ENCODE measurements around the gene GARNL3.

The GARNL3 gene

DNA sequence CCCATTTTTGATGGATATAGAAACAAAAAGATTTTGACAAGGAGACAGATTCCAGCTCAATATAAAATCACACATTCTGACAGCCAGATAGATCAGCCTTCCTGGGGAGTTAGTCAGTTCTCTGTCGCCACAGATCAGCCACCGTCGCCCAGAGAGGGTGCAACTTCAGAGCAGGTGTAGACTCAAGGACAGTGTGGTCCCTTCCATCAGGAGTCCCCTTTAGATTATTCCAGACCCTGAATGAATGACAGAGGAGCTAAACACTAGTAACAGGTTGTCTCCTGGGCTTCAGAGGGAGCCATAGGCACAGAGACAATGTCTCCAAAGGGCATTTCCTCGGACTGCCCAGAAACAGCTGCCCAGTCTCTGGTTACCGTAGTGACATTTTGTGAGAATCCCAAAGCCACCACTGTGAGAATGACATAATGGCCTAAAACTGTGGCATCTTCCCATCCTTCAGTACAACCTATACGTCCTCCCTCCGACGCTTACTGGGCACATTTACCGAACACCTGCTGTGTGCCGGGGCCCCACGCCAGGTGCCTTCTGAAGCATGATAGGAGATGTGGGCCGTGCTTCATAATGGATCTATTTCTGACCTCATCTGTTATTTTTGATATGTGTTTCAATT lies 85.0 kb downstream of the GARNL3 start:
- TF ChIP-seq TAF1 (IDR thresholded peaks at IDR 0.05; ENCODE audit: borderline replicate concordance, insufficient read depth, low read length) (no peak), SIN3A (IDR thresholded peaks at IDR 0.05; ENCODE audit: borderline replicate concordance, insufficient read depth, low read length) (no peak), POLR2AphosphoS5 (IDR thresholded peaks at IDR 0.05; ENCODE audit: low read depth, low read length) (no peak), FOXP2 (optimal IDR thresholded peaks at IDR 0.05; ENCODE audit: borderline replicate concordance, extremely low read depth, extremely low read length, insufficient read depth) (no peak)
- TF ChIP-seq, protein P1, sequence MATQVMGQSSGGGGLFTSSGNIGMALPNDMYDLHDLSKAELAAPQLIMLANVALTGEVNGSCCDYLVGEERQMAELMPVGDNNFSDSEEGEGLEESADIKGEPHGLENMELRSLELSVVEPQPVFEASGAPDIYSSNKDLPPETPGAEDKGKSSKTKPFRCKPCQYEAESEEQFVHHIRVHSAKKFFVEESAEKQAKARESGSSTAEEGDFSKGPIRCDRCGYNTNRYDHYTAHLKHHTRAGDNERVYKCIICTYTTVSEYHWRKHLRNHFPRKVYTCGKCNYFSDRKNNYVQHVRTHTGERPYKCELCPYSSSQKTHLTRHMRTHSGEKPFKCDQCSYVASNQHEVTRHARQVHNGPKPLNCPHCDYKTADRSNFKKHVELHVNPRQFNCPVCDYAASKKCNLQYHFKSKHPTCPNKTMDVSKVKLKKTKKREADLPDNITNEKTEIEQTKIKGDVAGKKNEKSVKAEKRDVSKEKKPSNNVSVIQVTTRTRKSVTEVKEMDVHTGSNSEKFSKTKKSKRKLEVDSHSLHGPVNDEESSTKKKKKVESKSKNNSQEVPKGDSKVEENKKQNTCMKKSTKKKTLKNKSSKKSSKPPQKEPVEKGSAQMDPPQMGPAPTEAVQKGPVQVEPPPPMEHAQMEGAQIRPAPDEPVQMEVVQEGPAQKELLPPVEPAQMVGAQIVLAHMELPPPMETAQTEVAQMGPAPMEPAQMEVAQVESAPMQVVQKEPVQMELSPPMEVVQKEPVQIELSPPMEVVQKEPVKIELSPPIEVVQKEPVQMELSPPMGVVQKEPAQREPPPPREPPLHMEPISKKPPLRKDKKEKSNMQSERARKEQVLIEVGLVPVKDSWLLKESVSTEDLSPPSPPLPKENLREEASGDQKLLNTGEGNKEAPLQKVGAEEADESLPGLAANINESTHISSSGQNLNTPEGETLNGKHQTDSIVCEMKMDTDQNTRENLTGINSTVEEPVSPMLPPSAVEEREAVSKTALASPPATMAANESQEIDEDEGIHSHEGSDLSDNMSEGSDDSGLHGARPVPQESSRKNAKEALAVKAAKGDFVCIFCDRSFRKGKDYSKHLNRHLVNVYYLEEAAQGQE (IDR thresholded peaks at IDR 0.05; ENCODE audit: insufficient read depth in 1 of 2, low read depth in 2 of 2, low read length in 2 of 2) = no peak

GRCh38 chr9:127351182-127352166 lies 86.9 kb downstream of the GARNL3 start:
- TF ChIP-seq TAF1 (IDR thresholded peaks at IDR 0.05; ENCODE audit: borderline replicate concordance, insufficient read depth, low read length) (no peak), POLR2AphosphoS5 (IDR thresholded peaks at IDR 0.05; ENCODE audit: low read depth, low read length) (no peak), FOXP2 (optimal IDR thresholded peaks at IDR 0.05; ENCODE audit: borderline replicate concordance, extremely low read depth, extremely low read length, insufficient read depth) (no peak), SIN3A (IDR thresholded peaks at IDR 0.05; ENCODE audit: borderline replicate concordance, insufficient read depth, low read length) (no peak)
- TF ChIP-seq, protein P1 (IDR thresholded peaks at IDR 0.05; ENCODE audit: insufficient read depth in 1 of 2, low read depth in 2 of 2, low read length in 2 of 2) = no peak

- TF ChIP-seq, protein P1 (IDR thresholded peaks at IDR 0.05; ENCODE audit: insufficient read depth in 1 of 2, low read depth in 2 of 2, low read length in 2 of 2) = no peak
- no peak for TF ChIP-seq TAF1 (IDR thresholded peaks at IDR 0.05; ENCODE audit: borderline replicate concordance, insufficient read depth, low read length)
- no peak for TF ChIP-seq SIN3A (IDR thresholded peaks at IDR 0.05; ENCODE audit: borderline replicate concordance, insufficient read depth, low read length)
- TF ChIP-seq POLR2AphosphoS5 (IDR thresholded peaks at IDR 0.05; ENCODE audit: low read depth, low read length) = no peak
- no peak for TF ChIP-seq FOXP2 (optimal IDR thresholded peaks at IDR 0.05; ENCODE audit: borderline replicate concordance, extremely low read depth, extremely low read length, insufficient read depth)
Observed at GRCh38 chr9:127353882-127354281, 89.3 kb downstream of the GARNL3 start.

GRCh38 chr9:127356906-127357305 lies 92.3 kb downstream of the GARNL3 start:
- TF ChIP-seq FOXP2 (optimal IDR thresholded peaks at IDR 0.05; ENCODE audit: borderline replicate concordance, extremely low read depth, extremely low read length, insufficient read depth) = no peak
- TF ChIP-seq, protein P1 (IDR thresholded peaks at IDR 0.05; ENCODE audit: insufficient read depth in 1 of 2, low read depth in 2 of 2, low read length in 2 of 2) = no peak
- TF ChIP-seq SIN3A (IDR thresholded peaks at IDR 0.05; ENCODE audit: borderline replicate concordance, insufficient read depth, low read length) = no peak
- no peak for TF ChIP-seq POLR2AphosphoS5 (IDR thresholded peaks at IDR 0.05; ENCODE audit: low read depth, low read length)
- TF ChIP-seq TAF1 (IDR thresholded peaks at IDR 0.05; ENCODE audit: borderline replicate concordance, insufficient read depth, low read length) = no peak

Data from PFSK-1 (cell line).